Skeletal muscle cell (primary cell): ENCODE results near the gene PDGFD.

Experiments
- DNase-seq: peaks from one replicate; pipeline ENCODE4 v3.0.0-alpha.2; 2010; ENCODE audit warnings: low read depth
- H3K4me3 ChIP-seq: 2 replicates; pipeline ENCODE4 v1.5.1; 2011; ENCODE audit warnings: low read depth, mild to moderate bottlenecking, control low read depth, low read length, moderate library complexity

The PDGFD gene

DNA sequence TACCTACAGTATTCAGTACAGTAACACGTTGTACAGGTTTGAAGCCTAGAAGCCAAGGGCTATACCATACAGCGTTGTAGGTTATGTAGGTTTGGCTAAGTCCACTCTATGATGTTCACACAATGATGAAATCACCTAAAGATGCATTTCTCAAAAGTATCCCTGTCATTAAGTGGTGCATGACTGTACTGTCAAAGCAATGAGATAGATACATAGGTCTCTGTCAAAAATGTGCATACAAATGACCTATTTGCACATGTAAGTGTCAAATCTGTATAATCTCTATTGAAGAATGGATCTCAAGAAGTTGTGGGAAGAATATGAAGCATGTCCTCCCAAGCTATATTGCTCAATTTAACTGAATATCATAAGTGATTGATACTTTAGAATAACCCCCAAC is 139.4 kb downstream of the PDGFD start:
- no peak for DNase-seq
- H3K4me3 ChIP-seq, result no peak overlapping the region

GRCh38 chr11:104015649-104016415 is 148.1 kb downstream of the PDGFD start:
- no peak overlapping the region for H3K4me3 ChIP-seq
- DNase-seq, result no peak

- DNase-seq, result no peak
- no peak overlapping the region for H3K4me3 ChIP-seq
Observed at GRCh38 chr11:104011044-104011443, 152.9 kb downstream of the PDGFD start.

GRCh38 chr11:104009744-104010143 is 154.2 kb downstream of the PDGFD start:
- no peak for DNase-seq
- no peak overlapping the region for H3K4me3 ChIP-seq

DNA sequence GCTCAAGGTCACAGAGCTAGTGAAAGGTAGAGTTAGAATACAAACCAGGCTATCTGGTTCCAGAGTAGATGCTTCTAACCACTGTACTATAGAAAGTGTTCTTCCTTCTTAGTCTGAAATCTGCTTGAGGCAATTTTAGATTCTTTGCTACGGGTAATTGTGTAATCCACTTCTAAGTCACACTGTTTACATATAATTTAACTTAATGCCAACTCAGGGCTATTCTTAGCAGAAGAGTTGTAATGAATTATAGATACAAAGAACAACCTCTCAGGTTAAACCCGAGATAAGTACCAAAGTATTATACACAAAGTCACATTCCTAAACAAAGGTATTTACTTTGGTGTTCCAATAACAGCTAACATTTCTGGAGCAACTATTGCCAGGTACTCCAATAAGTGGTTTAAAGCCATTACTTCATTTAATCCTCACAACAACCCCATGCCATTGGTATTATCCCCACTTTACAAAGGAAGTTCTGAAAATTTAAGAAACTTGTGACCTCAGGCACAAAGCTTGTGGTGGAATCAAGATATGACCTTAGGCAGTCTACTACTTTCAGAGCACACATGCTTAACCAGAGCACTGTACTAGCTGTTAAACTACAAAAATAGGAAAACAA is 158.6 kb downstream of the PDGFD start:
- DNase-seq, result no peak
- no peak overlapping the region for H3K4me3 ChIP-seq

DNA sequence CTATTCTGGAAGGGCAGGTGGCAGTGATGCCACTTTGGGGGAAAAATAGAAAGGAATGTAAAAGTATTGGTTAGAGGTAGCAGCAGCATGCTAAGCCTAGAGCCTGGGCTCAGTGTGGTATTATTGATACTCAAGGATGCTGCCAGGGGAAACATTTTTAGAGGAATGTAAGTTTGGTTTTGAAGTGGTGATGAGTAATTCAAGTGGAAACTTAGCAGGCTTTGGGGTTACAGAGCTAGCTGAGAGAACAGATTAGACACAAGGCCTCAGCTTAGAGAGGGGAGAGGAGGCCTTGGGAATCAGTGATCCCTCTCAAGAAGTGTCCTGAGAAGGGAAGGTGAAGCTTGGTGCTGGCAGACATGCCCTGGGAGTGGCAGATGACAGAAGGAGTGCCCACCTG is 160.5 kb downstream of the PDGFD start:
- H3K4me3 ChIP-seq, result no peak overlapping the region
- DNase-seq, result no peak

DNA sequence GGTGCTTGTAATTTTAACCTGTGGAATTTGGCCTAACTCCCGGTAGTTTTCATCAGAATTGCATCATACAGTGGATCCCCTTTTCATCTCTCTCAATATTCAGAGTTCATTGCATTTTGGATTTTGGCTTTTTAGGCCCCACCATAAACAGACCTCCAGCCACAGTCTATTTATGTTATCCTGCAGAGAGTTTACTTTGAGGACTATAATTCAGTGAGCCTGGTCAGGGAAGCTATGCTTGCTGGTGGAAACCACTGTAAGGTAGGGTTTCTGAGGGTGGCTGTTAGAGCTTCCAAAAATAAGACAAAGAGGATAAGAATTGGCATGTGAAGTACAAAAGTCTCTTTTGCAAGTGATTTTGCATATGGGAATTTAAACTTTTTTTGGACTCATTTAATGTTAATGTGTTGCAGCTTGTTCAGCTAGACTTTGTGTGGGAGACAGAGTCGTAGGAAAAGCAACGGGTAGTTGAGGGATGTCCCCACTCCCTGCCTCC is 162.3 kb downstream of the PDGFD start:
- no peak overlapping the region for H3K4me3 ChIP-seq
- DNase-seq, result no peak

- no peak for DNase-seq
- H3K4me3 ChIP-seq, result no peak overlapping the region
Observed at GRCh38 chr11:104000798-104001197, 163.1 kb downstream of the PDGFD start.

GRCh38 chr11:103998826-103999508 is 165.0 kb downstream of the PDGFD start:
- DNase-seq, result no peak
- H3K4me3 ChIP-seq, result no peak overlapping the region

GRCh38 chr11:103997082-103997481 is 166.9 kb downstream of the PDGFD start:
- no peak overlapping the region for H3K4me3 ChIP-seq
- no peak for DNase-seq

DNA sequence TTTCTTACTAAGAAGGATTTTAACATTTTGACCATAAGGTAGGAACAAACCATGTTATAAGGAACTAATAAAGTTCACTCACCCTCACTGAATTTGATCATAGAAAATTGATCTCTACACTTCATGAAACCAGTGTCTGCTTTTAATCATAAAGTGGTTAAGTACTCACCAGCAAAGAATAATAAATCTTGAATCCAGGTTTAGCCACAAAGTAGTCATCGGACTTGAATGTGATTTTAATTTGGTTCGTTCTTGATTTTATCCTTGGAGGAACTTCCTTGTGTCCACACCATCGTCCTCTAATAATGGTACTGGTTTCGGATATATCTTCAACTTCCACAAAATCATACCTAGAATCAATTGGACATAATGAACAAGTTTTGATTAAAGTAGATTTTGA is 168.1 kb downstream of the PDGFD start:
- no peak overlapping the region for H3K4me3 ChIP-seq
- no peak for DNase-seq

- no peak overlapping the region for H3K4me3 ChIP-seq
- DNase-seq, result no peak
Observed at GRCh38 chr11:103994518-103994917, 169.4 kb downstream of the PDGFD start.

GRCh38 chr11:103994094-103994493 is 169.9 kb downstream of the PDGFD start:
- no peak for DNase-seq
- no peak overlapping the region for H3K4me3 ChIP-seq

GRCh38 chr11:103993507-103993906 is 170.4 kb downstream of the PDGFD start:
- no peak for DNase-seq

DNA sequence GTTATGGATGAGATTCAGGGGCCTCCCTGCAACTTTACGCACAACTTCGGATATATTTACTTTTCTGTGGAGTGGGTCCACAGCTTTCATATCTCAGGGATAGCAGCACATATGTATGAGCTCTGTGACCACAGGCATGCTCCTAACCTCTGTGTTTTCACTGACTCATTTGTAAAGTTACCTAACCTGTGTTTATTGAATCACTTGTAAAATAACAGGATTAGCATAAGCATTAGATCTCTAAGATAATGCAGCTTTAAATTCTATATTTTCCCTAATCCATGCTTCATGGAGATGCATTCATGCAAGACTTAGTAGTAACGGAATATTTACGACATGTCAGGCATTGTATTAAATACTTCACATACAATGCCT is 175.4 kb downstream of the PDGFD start:
- no peak overlapping the region for H3K4me3 ChIP-seq
- no peak for DNase-seq

More at GRCh38 chr11:103993507-103993906, 170.4 kb downstream of the PDGFD start:
- H3K4me3 ChIP-seq, result no peak overlapping the region

DNA sequence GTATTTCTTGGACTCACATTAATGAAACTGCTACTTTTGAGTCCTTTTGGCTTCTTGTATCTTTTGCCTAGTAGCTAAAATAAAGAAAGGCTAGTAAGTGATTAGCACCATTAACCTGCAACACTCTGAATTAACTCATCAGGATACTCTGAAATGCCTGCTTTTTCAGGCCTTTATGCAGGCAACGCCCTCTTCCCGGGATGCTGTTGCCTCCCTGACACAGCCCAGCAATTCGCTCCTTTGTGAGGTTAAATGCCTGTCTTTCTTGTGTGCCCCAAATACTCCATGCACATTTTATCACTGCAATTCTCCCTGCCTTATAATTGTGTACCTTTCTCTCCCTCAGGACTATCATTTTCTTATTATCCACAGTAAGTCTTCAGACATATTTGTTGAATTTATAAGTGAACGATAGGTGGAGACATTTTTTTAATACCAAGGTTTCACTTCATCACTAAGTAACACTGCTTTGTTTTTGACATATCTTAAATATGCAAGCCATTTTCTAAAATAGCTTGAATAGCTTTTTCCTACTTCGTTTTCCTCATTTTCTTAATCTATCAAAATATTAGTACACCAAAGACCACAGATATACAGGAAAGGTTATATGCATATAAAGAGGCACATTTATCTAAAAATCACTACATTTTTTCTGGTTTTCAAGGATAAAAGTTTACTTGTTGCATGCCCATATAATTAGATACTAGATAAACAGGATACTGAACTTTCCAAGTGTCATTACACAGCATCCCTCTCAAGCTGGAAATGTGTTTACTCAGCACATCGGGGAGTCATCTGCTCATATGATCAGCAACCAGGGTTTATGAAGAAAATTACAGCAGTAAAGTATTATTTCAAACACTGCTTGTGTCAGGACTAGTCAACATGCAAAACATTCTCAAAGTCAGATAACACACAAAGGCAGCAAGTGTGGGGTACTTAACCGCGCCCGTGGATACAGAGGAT is 176.0 kb downstream of the PDGFD start:
- no peak overlapping the region for H3K4me3 ChIP-seq
- DNase-seq, result no peak

- DNase-seq, result no peak
- H3K4me3 ChIP-seq, result no peak overlapping the region
Observed at GRCh38 chr11:103985041-103985440, 178.9 kb downstream of the PDGFD start.

DNA sequence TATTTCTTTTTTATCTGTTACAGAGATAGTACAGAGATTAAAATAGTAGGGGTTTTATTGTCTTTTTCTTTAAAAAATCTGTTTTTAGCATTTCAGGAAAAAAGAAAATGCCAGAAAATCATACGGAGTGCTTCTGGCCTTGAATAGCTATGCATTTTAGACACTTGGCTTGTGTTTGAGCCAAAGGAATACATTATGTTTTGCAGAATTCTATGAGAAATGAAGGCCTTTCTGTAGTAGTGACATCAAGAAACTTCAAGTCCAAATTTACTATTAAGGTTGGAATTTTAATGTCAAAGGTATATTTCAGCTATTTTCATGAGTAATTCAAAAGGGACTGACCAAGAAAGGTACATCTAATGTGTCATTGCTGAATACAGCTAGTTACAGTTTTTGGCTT is 183.8 kb downstream of the PDGFD start:
- DNase-seq, result no peak
- no peak overlapping the region for H3K4me3 ChIP-seq
